Tibial artery (tissue), 4 donors: ENCODE data around the gene PYCR2.
A peak's percentile ranks its signal among the peaks of the same experiment; 100 is the strongest.

Experiments used
- DNase-seq, 2 donors: peaks; one replicate each; pipeline ENCODE4 v3.0.0-alpha.2; 2019
- H3K27ac ChIP-seq, 2 donors: fragments of 200-600 bp; sonication (generic) in 1 of 2; 1 replicate in 1 of 2; 2 replicates in 1 of 2; pipeline ENCODE4 v1.5.1; 2018 to 2019; ENCODE audit warnings: mild to moderate bottlenecking in 1 of 2
- H3K27me3 ChIP-seq, 2 donors: fragments of 200-600 bp; sonication (generic) in 1 of 2; one replicate each; pipeline versions ENCODE4 v1.5.1 to v1.6.0; 2016 to 2019
- H3K36me3 ChIP-seq, 3 donors: fragments of 200-600 bp; sonication (generic) in 2 of 3; one replicate each; pipeline ENCODE4 v1.5.1; 2016 to 2019; ENCODE audit warnings: mild to moderate bottlenecking in 2 of 3
- H3K4me1 ChIP-seq, 4 donors: fragments of 200-600 bp; sonication (generic) in 2 of 4; 1 replicate in 3 of 4; 2 replicates in 1 of 4; pipeline ENCODE4 v1.5.1; 2016 to 2019
- H3K4me3 ChIP-seq, 2 donors: fragments of 200-600 bp; sonication (generic) in 1 of 2; 1 replicate in 1 of 2; 2 replicates in 1 of 2; pipeline ENCODE4 v1.5.1; 2018 to 2019; ENCODE audit warnings: mild to moderate bottlenecking in 2 of 2
- H3K9me3 ChIP-seq, 3 donors: fragments of 200-600 bp; sonication (generic) in 1 of 3; one replicate each; pipeline ENCODE4 v1.5.1; 2016 to 2019
- intact Hi-C: fragments of 100-400 bp; cut with DNase I; formaldehyde crosslinking; loops from one replicate; pipeline ENCODE4 v1.15.0; 2023; ENCODE audit warnings: low total_unique reads
- TF ChIP-seq, protein P1 (sequence below), 2 experiments: fragments of 200-600 bp in 1 of 2; fragments of 450-650 bp in 1 of 2; IDR thresholded peaks; one replicate each; pipeline ENCODE4 v1.5.1; 2017 to 2019; ENCODE audit warnings: antibody characterized with exemption in 2 of 2, mild to moderate bottlenecking in 1 of 2, moderate library complexity in 1 of 2

Gene PYCR2

DNA sequence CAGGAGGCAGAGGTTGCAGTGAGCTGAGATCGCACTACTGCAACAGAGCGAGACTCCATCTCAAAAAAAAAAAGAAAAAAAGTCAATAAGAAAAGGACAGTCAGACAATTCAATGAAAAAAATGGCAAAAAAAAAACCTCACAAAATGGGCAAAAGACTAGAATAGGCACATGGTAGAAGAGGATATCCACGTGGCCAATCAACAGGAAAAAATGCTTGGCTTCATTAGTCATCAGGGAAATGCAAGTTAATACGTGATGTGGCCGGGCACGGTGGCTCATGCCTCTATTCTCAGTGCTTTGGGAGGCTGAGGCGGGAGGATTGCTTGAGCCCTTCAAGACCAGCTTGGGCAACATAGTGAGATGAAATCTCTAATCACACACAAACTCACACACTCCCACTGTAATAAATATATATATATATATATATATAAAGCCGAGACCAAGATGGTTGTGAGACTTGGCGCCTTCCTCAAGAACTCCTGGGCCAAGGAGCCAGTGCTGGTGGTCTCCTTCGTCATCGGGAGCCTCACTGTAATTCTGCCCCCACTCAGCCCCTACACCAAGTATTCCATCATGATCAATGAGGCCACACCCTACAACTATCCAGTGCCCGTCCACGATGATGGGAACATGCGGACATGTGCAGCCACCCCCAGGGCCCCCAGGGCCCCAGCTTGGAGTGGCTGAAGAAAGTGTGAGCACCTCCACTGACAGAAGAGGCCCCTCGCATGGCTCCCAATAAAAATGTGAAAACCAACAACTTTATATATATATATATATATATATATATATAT is 39.9 kb upstream of the PYCR2 start:
- intact Hi-C loops, result no loop called here
- Histone ChIP-seq H3K27ac (no peak overlapping the region), H3K4me3 (no peak overlapping the region), H3K4me1 (peaks cover 0 to 6% (median 0%) of the 10 kb centered on the region in 4 donors), H3K36me3 (no peaks in the 10 kb centered on the region), H3K9me3 (no peaks in the 10 kb centered on the region), H3K27me3 (peaks cover 0 to 10% of the 10 kb centered on the region in 2 donors)
- peak in 1 of 2 donors; percentile 27 for DNase-seq
- TF ChIP-seq, protein P1, sequence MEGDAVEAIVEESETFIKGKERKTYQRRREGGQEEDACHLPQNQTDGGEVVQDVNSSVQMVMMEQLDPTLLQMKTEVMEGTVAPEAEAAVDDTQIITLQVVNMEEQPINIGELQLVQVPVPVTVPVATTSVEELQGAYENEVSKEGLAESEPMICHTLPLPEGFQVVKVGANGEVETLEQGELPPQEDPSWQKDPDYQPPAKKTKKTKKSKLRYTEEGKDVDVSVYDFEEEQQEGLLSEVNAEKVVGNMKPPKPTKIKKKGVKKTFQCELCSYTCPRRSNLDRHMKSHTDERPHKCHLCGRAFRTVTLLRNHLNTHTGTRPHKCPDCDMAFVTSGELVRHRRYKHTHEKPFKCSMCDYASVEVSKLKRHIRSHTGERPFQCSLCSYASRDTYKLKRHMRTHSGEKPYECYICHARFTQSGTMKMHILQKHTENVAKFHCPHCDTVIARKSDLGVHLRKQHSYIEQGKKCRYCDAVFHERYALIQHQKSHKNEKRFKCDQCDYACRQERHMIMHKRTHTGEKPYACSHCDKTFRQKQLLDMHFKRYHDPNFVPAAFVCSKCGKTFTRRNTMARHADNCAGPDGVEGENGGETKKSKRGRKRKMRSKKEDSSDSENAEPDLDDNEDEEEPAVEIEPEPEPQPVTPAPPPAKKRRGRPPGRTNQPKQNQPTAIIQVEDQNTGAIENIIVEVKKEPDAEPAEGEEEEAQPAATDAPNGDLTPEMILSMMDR (IDR thresholded peaks at IDR 0.05), result no peak

DNA sequence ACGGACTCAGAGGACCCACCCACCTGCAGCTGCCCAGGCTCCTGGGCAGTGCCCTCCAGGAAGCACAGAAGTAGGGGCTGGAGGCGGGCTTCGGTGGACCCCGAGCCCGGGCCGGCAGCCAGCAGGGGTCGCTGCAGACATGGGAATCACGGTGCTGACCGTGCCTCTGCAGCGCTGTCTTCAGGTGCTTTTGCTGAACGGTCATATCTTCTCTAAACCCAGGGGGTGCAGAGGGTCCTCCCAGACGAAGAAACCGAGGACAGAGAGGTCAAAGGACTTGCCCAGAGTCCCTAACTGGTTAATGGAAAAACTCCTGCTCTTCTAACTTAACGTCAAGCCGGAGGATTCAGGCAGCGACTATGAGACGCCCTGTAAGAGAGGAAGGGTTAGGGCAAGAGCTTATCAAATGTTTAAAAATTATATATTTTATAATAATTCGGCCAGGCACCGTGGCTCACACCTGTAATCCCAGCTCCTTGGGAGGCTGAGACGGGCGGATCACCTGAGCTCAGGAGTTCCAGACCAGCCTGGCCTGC is 38.5 kb upstream of the PYCR2 start:
- peaks cover 0 to 10% of the 10 kb centered on the region in 2 donors for H3K27me3 ChIP-seq
- intact Hi-C loops, result no loop called here
- H3K4me3 ChIP-seq, result no peak overlapping the region
- H3K9me3 ChIP-seq, result no peaks in the 10 kb centered on the region
- H3K4me1 ChIP-seq, result peaks cover 0 to 6% (median 0%) of the 10 kb centered on the region in 4 donors
- no peak overlapping the region for H3K27ac ChIP-seq
- peak in 1 of 2 donors; percentile 59 for DNase-seq
- no peaks in the 10 kb centered on the region for H3K36me3 ChIP-seq
- TF ChIP-seq, protein P1 (IDR thresholded peaks at IDR 0.05), result peak in 1 of 2 experiments; percentile 23

DNA sequence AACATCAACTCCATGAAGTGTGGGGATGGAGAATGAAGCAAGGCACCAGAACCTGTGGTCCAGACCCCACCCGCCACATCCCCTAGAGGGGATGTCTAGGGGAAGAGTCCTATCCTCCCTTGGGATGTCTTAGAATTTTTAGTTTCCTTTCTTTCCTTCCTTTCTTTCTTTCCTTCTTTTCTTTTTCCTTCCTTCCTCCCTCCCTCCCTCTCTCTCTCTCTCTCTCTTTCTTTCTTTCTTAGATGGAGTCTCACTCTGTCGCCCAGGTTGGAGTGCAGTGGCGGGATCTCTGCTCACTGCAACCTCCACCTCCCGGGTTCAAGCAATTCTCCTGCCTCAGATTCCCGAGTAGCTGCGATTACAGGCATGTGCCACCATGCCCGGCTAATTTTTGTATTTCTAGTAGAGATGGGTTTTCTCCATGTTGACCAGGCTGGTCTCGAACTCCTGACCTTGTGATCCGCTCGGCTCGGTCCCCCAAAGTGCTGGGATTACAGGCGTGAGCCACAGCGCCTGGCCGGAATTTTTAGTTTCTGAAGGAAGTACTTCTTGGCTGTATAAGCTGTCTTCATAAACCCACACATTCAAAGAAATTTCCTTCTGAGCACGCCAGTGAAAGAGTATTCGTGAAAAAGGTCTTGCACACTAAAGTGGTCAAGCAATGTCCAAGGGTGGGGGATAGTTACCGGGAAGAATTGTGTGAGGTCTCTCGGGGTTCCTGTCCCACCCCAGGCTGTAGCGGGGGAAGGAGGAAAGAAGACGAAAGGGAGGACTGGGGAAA is 37.8 kb upstream of the PYCR2 start:
- Histone ChIP-seq H3K27me3 (peaks cover 0 to 10% of the 10 kb centered on the region in 2 donors), H3K4me1 (peaks cover 0 to 6% (median 0%) of the 10 kb centered on the region in 4 donors), H3K4me3 (no peak overlapping the region), H3K36me3 (no peaks in the 10 kb centered on the region), H3K9me3 (no peaks in the 10 kb centered on the region), H3K27ac (no peak overlapping the region)
- intact Hi-C loops, result no loop called here
- TF ChIP-seq, protein P1 (IDR thresholded peaks at IDR 0.05), result no peak
- DNase-seq, result peak in 1 of 2 donors; percentile 31

DNA sequence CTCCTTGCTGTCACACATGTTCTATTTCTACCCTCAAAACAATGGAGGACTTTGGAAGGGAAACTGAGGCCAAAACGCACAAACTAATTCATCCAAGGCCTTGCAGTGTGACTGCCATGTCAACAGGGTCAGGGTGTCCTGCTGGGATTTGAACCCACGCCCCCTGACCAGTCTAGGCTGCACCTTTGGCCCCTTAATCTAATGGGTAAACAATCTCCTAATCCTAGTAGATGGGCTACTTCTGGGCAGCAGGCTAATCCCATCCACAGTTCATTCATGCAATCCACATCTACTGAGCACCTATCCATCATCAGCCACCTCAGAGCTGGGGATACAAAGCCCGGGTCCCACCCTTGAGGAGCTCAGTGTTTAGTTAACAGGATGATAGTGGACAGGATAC is 34.0 kb upstream of the PYCR2 start:
- DNase-seq, result no peak
- TF ChIP-seq, protein P1 (IDR thresholded peaks at IDR 0.05), result no peak
- Histone ChIP-seq H3K36me3 (no peaks in the 10 kb centered on the region), H3K27me3 (peaks cover 0 to 10% of the 10 kb centered on the region in 2 donors), H3K9me3 (no peaks in the 10 kb centered on the region), H3K4me3 (no peak overlapping the region), H3K4me1 (peaks cover 0 to 6% (median 0%) of the 10 kb centered on the region in 4 donors), H3K27ac (no peak overlapping the region)
- intact Hi-C loops, result no loop called here

DNA sequence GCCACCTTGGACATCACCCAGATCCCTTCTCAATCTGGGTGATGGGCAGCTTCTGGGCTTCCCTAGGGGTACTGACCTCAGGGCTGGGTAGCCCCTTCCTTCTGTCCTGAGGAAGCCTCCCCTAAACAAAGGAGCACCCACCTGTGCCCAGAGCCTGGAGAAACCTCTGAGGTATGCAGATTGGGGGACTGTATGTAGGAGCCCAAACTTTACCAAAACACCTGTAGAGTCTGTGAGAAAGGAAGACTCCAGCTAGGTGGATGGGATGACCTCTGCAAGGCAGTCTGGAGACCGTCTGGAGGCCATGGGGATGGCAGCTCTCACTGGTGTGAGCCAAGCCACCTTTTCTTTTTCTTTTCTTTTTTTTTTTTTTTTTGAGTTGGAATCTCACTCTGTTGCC is 30.7 kb upstream of the PYCR2 start:
- DNase-seq, result no peak

More for the DNA sequence above, 30.7 kb upstream of the PYCR2 start:
- TF ChIP-seq, protein P1 (IDR thresholded peaks at IDR 0.05), result no peak
- no peak overlapping the region for H3K27ac ChIP-seq
- intact Hi-C loops, result no loop called here
- no peaks in the 10 kb centered on the region for H3K36me3 ChIP-seq
- H3K4me3 ChIP-seq, result no peak overlapping the region
- no peaks in the 10 kb centered on the region for H3K4me1 ChIP-seq
- no peaks in the 10 kb centered on the region for H3K9me3 ChIP-seq
- peaks cover 0 to 6% of the 10 kb centered on the region in 2 donors for H3K27me3 ChIP-seq
